Suprapubic skin (tissue), 3 donors: ENCODE results near the gene PLXNB1.

Experiments used
- POLR2A ChIP-seq, 2 donors: fragments of 450-650 bp; IDR thresholded peaks; one replicate each; pipeline ENCODE4 v1.6.1; 2017; ENCODE audit warnings: antibody characterized with exemption in 2 of 2, mild to moderate bottlenecking in 2 of 2, moderate library complexity in 2 of 2
- TF ChIP-seq, protein P1 (sequence below), 2 donors: fragments of 200-600 bp in 1 of 2; fragments of 450-650 bp in 1 of 2; sonication (generic) in 1 of 2; IDR thresholded peaks; one replicate each; pipeline ENCODE4 v1.5.1; 2016 to 2019; ENCODE audit warnings: antibody characterized with exemption in 2 of 2, mild to moderate bottlenecking in 1 of 2, moderate library complexity in 1 of 2

DNA sequence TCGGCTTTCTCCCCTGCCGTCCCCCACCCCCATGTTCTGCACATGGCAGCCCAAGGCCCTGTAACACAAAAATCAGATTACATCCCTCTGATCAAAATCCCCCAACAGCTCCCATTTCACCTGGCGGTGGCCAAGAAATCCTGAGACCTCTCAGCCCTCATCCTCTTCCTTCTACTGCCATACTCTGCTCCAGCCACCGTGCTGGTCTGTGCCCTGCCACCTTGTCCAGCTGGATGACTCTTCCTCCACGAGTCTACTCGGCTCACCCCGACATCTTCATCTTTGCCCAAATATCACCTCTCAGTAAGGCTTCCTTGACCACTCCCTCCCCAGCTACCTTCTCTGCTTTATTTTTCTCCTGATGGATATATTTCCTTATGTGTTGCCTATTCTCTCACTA, 7.0 kb upstream of the PLXNB1 start:
- TF ChIP-seq, protein P1, sequence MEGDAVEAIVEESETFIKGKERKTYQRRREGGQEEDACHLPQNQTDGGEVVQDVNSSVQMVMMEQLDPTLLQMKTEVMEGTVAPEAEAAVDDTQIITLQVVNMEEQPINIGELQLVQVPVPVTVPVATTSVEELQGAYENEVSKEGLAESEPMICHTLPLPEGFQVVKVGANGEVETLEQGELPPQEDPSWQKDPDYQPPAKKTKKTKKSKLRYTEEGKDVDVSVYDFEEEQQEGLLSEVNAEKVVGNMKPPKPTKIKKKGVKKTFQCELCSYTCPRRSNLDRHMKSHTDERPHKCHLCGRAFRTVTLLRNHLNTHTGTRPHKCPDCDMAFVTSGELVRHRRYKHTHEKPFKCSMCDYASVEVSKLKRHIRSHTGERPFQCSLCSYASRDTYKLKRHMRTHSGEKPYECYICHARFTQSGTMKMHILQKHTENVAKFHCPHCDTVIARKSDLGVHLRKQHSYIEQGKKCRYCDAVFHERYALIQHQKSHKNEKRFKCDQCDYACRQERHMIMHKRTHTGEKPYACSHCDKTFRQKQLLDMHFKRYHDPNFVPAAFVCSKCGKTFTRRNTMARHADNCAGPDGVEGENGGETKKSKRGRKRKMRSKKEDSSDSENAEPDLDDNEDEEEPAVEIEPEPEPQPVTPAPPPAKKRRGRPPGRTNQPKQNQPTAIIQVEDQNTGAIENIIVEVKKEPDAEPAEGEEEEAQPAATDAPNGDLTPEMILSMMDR (IDR thresholded peaks at IDR 0.05), result no peak
- TF ChIP-seq POLR2A (IDR thresholded peaks at IDR 0.05), result no peak
